Bronchial epithelial cell (primary cell): ENCODE measurements around the gene MFN1. TPM values are rescaled to one million over a fixed set of nuclear protein-coding genes. Genes with fewer than 3 reads are reported as not detected.

Experiments used
- DNase-seq: peaks from one replicate; pipeline ENCODE4 v3.0.0-alpha.2; 2010; ENCODE audit warnings: low read depth
- FAIRE-seq: peaks from 2 replicates; lab custom pipeline; 2011; peaks lifted over from hg19 to GRCh38; lab: Jason Lieb, UNC
- H3K27me3 ChIP-seq: 2 replicates; pipeline ENCODE4 v1.5.1; 2011; ENCODE audit warnings: low read length; ENCODE audit not compliant: control insufficient read depth, insufficient read depth
- H3K36me3 ChIP-seq: 2 replicates; pipeline ENCODE4 v1.5.1; 2011; ENCODE audit warnings: low read length; ENCODE audit not compliant: control insufficient read depth, insufficient read depth
- H3K4me3 ChIP-seq: 2 replicates; pipeline ENCODE4 v1.5.1; 2011; ENCODE audit warnings: mild to moderate bottlenecking, low read depth, low read length, control low read depth
- CTCF ChIP-seq: IDR thresholded peaks from 2 replicates; pipeline ENCODE4 v1.5.1; 2011; ENCODE audit warnings: mild to moderate bottlenecking, moderate library complexity, low read length, control low read depth, inconsistent platforms; ENCODE audit not compliant: insufficient read depth, severe bottlenecking
- total RNA-seq: library from RNA; depleted of rRNA; stranded (reverse); fragments of >200 nt; gene quantifications from 2 replicates; pipeline ENCODE4 v1.2.1, GENCODE V29; 2014

Gene MFN1
- total RNA-seq, result 47.1 and 68.0 TPM in 2 replicates

GRCh38 chr3:179347345-179348194 is at the start of gene MFN1:
Gene MFN1 (plus strand): TSS chr3:179347709. CDS start chr3:179348852, 1,143 bp downstream.
- DNase-seq (peak; percentile 92), FAIRE-seq (peak; percentile 43)
- H3K4me3 ChIP-seq, result peak within 1 kb of the TSS; percentile 94
- H3K27me3 ChIP-seq, result no peaks in the 10 kb centered on the region
- no peak for TF ChIP-seq CTCF
- H3K36me3 ChIP-seq, result no peaks in the 10 kb centered on the region

GRCh38 chr3:179297971-179298725 is 49.4 kb upstream of the MFN1 start:
- H3K36me3 ChIP-seq, result no peaks in the 10 kb centered on the region
- no peak for DNase-seq
- no peak for FAIRE-seq
- no peak for TF ChIP-seq CTCF
- no peaks in the 10 kb centered on the region for H3K27me3 ChIP-seq
- H3K4me3 ChIP-seq, result no peak overlapping the region

DNA sequence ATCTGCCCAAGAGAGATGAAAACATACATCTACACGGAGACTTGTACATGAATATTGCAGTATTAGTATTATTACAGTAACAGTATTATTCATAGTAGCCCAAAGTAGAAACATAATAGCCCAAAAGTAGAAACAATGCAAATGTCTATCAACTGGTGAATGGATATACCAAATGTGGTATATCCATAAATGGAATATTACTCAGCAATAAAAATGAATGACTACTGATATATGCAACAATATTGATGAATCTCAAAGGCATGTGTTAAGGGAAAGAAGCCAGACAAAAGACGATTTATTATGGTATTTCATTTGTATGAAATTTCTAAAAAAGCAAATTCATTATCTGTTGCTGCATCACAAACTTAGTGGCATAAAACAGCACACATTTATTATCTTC is 48.2 kb upstream of the MFN1 start:
- Histone ChIP-seq H3K27me3 (no peaks in the 10 kb centered on the region), H3K36me3 (no peaks in the 10 kb centered on the region), H3K4me3 (no peak overlapping the region)
- no peak for TF ChIP-seq CTCF
- DNase-seq (no peak), FAIRE-seq (no peak)

GRCh38 chr3:179299999-179300613 is 47.4 kb upstream of the MFN1 start:
- H3K27me3 ChIP-seq, result no peaks in the 10 kb centered on the region
- no peak for TF ChIP-seq CTCF
- H3K4me3 ChIP-seq, result no peak overlapping the region
- FAIRE-seq (no peak), DNase-seq (no peak)
- H3K36me3 ChIP-seq, result no peaks in the 10 kb centered on the region

GRCh38 chr3:179301645-179302044 is 45.9 kb upstream of the MFN1 start:
- Histone ChIP-seq H3K36me3 (no peaks in the 10 kb centered on the region), H3K27me3 (no peaks in the 10 kb centered on the region), H3K4me3 (no peak overlapping the region)
- FAIRE-seq (no peak), DNase-seq (no peak)
- no peak for TF ChIP-seq CTCF
